GM19438 (cell line): ENCODE data around the gene MAN1B1.

Source experiments
- ATAC-seq: cut with Tn5 transposase; IDR thresholded peaks from one replicate; pipeline ENCODE4 v1.9.1; 2021; ENCODE audit warnings: low read depth; ENCODE audit not compliant: unreplicated experiment

The MAN1B1 gene

DNA sequence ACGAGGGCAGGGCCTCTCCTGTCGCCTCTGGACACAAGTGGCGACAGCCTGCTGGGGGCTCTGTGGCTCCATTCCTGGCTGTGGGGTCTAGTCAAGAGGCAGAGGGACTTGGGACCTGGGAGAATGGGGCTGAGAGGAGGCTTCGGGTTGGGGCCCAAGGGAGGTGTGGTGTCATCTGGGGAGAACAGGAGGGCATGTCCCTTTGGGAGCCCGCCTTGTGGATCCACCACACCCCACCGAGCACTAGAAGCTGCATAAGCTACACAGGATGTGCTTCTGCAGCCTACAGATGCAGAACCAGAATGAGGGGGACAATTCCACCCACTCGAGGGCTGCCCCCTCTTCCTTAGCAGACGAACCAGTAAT lies 3.9 kb upstream of the MAN1B1 start:
- ATAC-seq = no peak

GRCh38 chr9:137083394-137084004 lies 3.3 kb upstream of the MAN1B1 start:
- ATAC-seq = no peak

DNA sequence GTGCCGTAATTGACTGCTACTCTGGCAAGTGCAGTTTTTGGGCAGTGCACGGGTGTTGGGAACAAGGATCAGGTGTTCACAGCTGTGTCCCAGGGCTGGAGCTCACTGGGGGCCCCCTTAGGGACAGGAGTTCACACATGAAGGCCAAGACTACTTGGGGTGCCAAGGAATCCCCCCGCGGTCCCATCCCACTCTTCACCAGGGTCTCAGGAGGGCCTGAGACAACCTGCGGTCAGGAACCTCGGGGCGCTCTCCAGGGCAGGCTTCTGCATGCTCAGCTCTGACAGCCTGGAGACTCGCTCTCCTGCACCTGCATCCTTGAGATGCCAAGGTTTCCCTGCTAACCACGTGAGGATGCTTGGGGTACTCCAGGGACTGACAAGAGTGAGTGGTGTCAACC lies 2.3 kb upstream of the MAN1B1 start:
- no peak for ATAC-seq

GRCh38 chr9:137085920-137086530 lies 760 bp upstream of the MAN1B1 start:
- no peak for ATAC-seq

GRCh38 chr9:137087409-137087925 lies 682 bp downstream of the MAN1B1 start:
- ATAC-seq = peak; percentile 4

DNA sequence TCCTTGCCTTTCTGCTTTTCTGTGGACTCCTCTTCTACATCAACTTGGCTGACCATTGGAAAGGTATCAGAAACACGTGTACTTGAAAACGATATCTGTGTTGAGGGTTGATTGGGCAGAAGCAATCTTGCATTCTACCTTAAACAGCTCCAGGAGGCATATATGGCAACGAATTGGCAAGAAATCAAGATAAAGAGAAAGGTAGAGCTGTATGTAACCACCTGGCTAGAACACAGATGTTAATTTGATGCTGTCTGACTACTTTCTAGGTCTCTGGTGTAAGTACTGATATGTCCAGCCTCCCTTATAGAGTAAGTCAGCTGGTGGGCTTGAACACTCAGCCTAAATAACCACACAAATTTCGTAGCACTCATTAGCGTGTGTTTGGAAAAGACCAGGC lies 1.3 kb downstream of the MAN1B1 start:
- no peak for ATAC-seq

DNA sequence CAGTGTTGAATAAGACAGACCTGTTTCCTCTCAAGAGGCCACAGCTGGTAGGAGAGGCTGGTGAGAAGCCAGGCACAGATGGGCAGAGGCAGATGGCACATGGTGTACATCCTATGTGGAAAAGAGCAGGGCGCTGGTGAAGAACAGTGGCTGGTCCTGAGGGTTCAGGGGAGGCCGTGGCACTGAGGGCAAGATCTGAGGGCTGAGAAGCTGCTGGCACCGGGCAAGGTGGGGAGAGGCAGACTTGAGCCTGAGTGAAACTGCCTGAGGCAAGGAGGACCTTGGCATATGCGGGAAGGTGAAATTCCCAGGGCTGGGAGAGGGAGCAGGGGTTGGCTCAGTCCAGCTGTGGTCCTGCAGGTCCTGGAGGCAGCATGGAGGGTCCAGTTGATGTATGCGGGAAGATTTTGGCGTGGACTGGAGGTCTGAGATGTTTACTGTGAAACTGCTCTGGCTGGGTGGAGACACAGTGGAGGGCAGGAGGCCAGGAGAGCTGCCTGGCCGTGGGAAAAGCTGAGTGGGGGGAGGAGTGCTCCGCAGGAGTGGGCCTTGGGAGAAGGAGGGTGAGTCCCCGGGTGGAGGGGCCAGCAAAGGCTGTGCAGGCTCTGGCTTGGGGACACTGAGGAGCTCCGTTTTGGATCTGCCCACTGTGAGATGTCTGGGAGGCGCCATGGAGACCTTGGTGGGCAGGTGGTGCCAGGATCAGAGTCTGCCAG lies 2.6 kb downstream of the MAN1B1 start:
- ATAC-seq = no peak

DNA sequence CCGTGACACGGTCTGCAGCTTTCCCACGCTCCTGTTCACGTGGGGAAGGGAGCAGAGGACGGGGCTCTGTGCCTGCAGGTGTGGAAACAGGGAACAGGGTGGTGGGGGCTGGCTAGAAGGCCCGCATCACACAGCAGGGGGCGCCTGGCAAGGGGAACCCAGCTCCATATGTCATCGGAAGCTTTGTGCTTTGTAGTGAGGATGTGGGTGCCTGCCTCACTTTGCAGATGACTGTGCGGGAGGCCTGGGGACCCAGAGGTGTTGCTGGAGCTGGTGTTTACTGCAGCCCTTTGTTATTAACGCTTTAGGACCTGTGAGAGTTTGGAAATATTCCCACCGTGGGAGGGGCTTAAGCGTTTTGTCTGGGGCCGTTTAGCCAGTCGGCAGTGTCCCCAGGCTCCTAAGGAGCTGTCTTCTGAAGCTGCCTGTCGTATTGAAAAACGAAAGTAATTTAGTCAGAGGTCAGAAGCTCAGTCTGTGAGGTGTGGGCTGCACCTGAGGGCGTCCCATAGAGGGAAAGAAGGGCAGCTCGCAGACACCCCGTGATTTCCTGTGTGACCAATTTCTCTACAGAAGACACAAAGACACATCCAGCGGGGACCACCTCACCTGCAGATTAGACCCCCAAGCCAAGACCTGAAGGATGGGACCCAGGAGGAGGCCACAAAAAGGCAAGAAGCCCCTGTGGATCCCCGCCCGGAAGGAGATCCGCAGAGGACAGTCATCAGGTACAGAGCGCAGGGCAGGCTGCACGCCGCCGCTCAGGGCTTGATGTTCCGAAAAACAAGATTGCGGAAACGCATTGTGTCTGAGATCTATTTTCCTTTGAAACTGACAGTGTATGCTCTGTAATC lies 9.1 kb downstream of the MAN1B1 start:
- peak; percentile 86 for ATAC-seq

DNA sequence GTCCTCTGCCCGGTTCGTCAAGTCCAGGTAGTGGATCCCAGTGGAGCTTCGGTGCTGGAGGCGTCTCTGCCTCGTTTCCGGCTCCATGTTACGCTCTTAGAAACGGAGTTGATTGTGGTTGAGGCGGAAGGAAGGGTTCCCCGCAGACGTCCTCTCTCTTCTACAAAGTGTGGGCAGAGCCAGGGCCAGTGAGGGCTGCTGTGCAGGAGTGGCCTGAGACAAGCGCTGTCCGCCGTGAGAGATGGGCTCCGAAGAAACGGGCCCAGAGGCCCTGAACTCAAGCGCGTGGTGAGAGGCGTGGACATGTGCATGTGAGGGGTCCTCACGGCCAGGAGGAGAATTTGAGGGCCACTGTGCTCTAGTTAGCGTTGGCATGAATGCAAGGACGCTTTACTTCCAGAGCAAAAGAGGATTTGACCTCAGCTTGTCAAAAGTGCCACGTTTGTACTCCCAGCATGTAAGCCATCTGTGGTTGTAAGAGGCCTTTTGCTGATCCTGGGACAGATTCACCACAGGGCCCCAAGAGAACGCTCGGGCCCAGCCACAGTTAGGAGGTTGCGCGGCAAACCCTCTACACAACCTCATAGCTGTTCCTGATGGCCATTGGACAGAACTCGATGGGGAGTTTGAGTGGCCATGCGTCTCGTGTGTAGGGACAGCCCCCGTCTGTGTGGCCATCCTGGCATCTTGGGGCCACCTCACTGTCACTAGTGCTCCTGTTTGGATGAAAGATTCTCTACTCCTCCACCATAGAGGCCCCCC lies 10.2 kb downstream of the MAN1B1 start:
- ATAC-seq = no peak

DNA sequence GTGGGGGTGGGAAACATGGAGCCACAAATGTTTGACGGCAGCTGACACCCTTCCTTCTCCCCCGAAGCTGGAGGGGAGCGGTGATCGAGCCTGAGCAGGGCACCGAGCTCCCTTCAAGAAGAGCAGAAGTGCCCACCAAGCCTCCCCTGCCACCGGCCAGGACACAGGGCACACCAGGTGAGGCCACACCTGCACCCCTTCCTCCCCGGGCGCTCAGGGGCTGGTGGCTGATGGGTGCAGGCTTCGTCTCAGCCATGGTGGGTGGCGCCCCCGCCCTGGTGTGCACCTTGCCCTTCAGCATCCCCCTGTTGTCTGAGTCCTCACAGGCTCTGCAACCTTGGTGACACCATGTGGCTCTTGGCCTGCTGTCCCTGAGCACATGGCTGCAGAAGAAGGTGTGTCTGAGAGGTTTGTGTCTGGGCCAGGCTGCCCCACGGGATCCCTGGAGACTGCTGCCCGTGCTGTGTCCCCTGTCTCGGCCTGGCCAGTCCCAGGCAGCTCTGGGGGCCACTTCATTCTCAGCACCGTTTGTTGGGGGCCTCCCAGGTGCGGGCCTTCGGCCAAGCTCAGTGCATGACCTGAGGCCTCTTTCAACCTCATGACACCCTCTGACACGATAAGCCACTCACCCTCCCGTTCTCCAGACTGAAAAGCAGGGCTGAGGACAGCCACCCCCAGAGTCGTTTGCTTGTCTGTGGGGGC lies 11.1 kb downstream of the MAN1B1 start:
- ATAC-seq = no peak

GRCh38 chr9:137099231-137099630 lies 12.4 kb downstream of the MAN1B1 start:
- no peak for ATAC-seq

- ATAC-seq = no peak
Observed at GRCh38 chr9:137103206-137103999, 16.6 kb downstream of the MAN1B1 start.

GRCh38 chr9:137105814-137106661 lies 19.3 kb downstream of the MAN1B1 start:
- no peak for ATAC-seq

DNA sequence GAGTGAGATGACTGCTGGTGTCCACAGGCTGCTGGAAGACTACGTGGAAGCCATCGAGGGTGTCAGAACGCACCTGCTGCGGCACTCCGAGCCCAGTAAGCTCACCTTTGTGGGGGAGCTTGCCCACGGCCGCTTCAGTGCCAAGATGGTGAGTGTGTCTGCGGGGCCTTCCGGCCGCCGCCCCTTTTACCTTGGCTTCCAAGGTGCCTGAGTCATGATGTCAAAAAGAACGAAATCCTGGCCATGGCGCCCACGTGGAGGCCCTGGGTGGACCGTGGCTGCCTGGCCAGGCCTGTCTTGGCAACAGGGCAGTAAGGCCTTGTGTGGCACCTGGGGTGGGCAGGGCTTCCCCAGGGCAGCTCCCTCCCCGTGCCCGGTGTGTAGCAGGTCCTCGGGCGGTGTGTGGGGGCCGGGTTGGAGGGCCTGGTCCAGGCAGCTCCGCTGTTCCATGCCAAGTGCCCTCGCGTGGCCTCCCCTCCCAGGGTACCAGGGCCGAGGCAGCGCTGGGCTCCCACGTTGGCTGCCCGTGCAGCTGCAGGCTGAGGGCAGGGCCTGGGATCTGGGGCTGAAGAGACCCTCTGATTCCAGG lies 20.0 kb downstream of the MAN1B1 start:
- no peak for ATAC-seq

DNA sequence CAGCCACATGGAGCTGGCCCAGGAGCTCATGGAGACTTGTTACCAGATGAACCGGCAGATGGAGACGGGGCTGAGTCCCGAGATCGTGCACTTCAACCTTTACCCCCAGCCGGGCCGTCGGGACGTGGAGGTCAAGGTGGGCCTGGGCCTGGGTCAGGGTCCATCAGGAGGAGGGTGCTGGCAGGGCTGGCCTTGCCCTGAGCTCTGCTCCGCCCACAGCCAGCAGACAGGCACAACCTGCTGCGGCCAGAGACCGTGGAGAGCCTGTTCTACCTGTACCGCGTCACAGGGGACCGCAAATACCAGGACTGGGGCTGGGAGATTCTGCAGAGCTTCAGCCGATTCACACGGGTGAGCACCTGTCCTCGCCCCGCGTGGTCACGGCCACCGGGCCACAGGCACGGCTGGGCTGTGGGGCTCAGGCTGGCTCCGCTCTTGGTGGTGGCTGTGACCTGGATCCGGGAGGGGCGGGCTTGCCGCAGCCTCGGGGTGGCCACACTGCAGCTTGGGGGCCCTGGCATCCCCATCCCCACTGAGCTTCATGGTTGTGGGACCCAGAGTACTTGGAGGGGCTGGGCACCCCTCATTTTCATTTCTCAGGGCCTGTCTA lies 20.6 kb downstream of the MAN1B1 start:
- no peak for ATAC-seq

- no peak for ATAC-seq
Observed at GRCh38 chr9:137107982-137108381, 21.2 kb downstream of the MAN1B1 start.

DNA sequence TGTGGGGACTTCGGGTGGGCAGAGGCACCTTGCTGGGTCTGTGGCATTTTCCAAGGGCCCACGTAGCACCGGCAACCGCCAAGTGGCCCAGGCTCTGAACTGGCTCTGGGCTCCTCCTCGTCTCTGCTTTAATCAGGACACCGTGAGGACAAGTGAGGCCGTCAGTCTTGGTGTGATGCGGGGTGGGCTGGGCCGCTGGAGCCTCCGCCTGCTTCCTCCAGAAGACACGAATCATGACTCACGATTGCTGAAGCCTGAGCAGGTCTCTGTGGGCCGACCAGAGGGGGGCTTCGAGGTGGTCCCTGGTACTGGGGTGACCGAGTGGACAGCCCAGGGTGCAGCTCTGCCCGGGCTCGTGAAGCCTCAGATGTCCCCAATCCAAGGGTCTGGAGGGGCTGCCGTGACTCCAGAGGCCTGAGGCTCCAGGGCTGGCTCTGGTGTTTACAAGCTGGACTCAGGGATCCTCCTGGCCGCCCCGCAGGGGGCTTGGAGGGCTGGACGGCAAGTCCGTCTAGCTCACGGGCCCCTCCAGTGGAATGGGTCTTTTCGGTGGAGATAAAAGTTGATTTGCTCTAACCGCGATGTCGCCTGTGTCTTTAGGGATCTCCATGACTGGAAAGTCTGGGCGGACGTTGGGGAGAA lies 21.9 kb downstream of the MAN1B1 start:
- no peak for ATAC-seq
